ENCODE data around the gene ERG.

DNA sequence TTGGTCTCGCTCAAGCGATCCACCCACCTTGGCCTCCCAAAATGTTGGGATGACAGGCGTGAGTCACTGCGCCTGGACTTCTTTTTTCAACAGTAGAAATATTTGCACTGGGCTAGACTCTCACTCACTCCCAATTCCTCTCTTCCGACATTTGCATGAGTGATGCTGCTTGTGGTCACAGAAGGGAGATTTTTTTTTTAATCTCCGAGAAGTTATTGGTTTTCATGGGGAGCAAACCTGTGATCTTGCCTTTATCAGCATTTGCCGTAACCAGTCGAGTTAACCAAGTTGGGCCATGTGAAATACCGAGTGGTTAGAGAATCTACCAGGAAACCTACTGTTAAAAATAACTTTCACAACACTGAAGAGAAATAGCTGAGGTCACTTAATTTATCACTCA, 21.1 kb downstream of the ERG start:
- no peak for TF ChIP-seq PHF8 (IDR thresholded peaks at IDR 0.05; ENCODE audit: borderline replicate concordance, low read depth)
- TF ChIP-seq MAZ (IDR thresholded peaks at IDR 0.05; ENCODE audit: borderline replicate concordance, low read depth, low read length), result no peak
- TF ChIP-seq, protein P1, sequence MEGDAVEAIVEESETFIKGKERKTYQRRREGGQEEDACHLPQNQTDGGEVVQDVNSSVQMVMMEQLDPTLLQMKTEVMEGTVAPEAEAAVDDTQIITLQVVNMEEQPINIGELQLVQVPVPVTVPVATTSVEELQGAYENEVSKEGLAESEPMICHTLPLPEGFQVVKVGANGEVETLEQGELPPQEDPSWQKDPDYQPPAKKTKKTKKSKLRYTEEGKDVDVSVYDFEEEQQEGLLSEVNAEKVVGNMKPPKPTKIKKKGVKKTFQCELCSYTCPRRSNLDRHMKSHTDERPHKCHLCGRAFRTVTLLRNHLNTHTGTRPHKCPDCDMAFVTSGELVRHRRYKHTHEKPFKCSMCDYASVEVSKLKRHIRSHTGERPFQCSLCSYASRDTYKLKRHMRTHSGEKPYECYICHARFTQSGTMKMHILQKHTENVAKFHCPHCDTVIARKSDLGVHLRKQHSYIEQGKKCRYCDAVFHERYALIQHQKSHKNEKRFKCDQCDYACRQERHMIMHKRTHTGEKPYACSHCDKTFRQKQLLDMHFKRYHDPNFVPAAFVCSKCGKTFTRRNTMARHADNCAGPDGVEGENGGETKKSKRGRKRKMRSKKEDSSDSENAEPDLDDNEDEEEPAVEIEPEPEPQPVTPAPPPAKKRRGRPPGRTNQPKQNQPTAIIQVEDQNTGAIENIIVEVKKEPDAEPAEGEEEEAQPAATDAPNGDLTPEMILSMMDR (IDR thresholded peaks at IDR 0.05), result no peak
- no peak for TF ChIP-seq ZNF302 (CRISPR knock-in tag; IDR thresholded peaks at IDR 0.05)
- TF ChIP-seq, protein P2, sequence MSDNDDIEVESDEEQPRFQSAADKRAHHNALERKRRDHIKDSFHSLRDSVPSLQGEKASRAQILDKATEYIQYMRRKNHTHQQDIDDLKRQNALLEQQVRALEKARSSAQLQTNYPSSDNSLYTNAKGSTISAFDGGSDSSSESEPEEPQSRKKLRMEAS (IDR thresholded peaks at IDR 0.05), result no peak

Measured in A549 (cell line).